ENCODE results near the gene UNC5B. TPM values are rescaled to one million over a fixed set of nuclear protein-coding genes. Genes with fewer than 3 reads are reported as not detected.

UNC5B gene
- total and polyA plus RNA-seq, 2 experiments from 2014 or later: 2.7 to 6.5 TPM

GRCh38 chr10:71278691-71279588 is 66.6 kb downstream of the UNC5B start:
- H4K20me1 ChIP-seq (ENCODE audit: insufficient read depth): no peaks in the 10 kb centered on the region
- H3K9me3 ChIP-seq (ENCODE audit: low read depth): no peaks in the 10 kb centered on the region
- no peaks in the 10 kb centered on the region for H3K79me2 ChIP-seq (ENCODE audit: insufficient read depth)
- no peak for TF ChIP-seq EZH2phosphoT487 (IDR thresholded peaks at IDR 0.05; ENCODE audit: insufficient read depth, low read depth)
- TF ChIP-seq EZH2 (IDR thresholded peaks at IDR 0.05; ENCODE audit: insufficient read depth, poor library complexity, severe bottlenecking): no peak
- H3F3A ChIP-seq (ENCODE audit: insufficient read depth): no peaks in the 10 kb centered on the region
- no peaks in the 10 kb centered on the region for H3K9me2 ChIP-seq (ENCODE audit: insufficient read depth)
- in situ Hi-C loops (cut with MboI): no loop called here
- no peak overlapping the region for H3K27ac ChIP-seq
- H3K9ac ChIP-seq: no peak overlapping the region
- 68 to 81% methylated on average over 19 of the region's 19 CpGs for WGBS, 2 experiments (ENCODE audit: low coverage in 1 of 2, low lambda C conversion rate in 2 of 2, missing lambda C conversion rate in 2 of 2)
- no peak overlapping the region for H3K4me2 ChIP-seq (ENCODE audit: unreplicated experiment)
- no peak overlapping the region for H3K4me3 ChIP-seq
- H3K4me1 ChIP-seq (ENCODE audit: insufficient read depth): no peaks in the 10 kb centered on the region
- H2AFZ ChIP-seq: no peak overlapping the region
- H3K36me3 ChIP-seq (ENCODE audit: low read depth): no peaks in the 10 kb centered on the region
- DNase-seq: no peak
- H3K27me3 ChIP-seq (replicated peaks; ENCODE audit: insufficient read depth): no peaks in the 10 kb centered on the region

GRCh38 chr10:71279590-71280170 is 67.3 kb downstream of the UNC5B start:
- H3K4me2 ChIP-seq (ENCODE audit: unreplicated experiment): no peak overlapping the region
- no peaks in the 10 kb centered on the region for H3F3A ChIP-seq (ENCODE audit: insufficient read depth)
- no peaks in the 10 kb centered on the region for H3K27me3 ChIP-seq (replicated peaks; ENCODE audit: insufficient read depth)
- no peak overlapping the region for H3K4me3 ChIP-seq
- H3K79me2 ChIP-seq (ENCODE audit: insufficient read depth): no peaks in the 10 kb centered on the region
- in situ Hi-C loops (cut with MboI): loop anchor here (10.0 kb wide), 1 partner anchor 355 kb away; no protein-coding TSS in a partner anchor
- no peaks in the 10 kb centered on the region for H4K20me1 ChIP-seq (ENCODE audit: insufficient read depth)
- H3K27ac ChIP-seq: no peak overlapping the region
- H3K9me2 ChIP-seq (ENCODE audit: insufficient read depth): no peaks in the 10 kb centered on the region
- H3K9ac ChIP-seq: no peak overlapping the region
- no peak overlapping the region for H2AFZ ChIP-seq
- TF ChIP-seq EZH2 (IDR thresholded peaks at IDR 0.05; ENCODE audit: insufficient read depth, poor library complexity, severe bottlenecking) (no peak), EZH2phosphoT487 (IDR thresholded peaks at IDR 0.05; ENCODE audit: insufficient read depth, low read depth) (no peak)
- no peaks in the 10 kb centered on the region for H3K36me3 ChIP-seq (ENCODE audit: low read depth)
- H3K4me1 ChIP-seq (ENCODE audit: insufficient read depth): no peaks in the 10 kb centered on the region
- 84 to 93% methylated on average over 19 to 22 of the region's 22 CpGs for WGBS, 2 experiments (ENCODE audit: low coverage in 1 of 2, low lambda C conversion rate in 2 of 2, missing lambda C conversion rate in 2 of 2)
- DNase-seq: no peak
- no peaks in the 10 kb centered on the region for H3K9me3 ChIP-seq (ENCODE audit: low read depth)

DNA sequence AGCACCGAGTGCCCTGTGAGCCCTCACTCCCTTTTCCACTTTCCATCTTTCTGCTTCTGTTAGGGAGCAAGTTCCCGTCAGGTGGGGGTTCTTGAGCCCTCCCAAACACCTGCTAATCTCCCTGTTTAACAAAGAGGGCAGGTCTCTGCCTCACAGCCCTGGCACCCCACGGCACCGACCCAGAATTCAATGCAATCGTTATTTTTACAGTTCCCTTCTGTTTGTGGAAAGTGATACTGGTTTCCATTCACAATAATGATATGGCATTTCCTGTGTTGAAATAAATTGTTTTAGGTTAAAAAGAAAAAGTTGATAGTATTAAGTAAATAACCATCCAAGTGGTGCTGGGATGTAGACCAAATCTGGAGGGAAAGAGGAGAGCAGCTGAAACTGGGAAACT is 67.8 kb downstream of the UNC5B start:
- Histone ChIP-seq H3K27ac (no peak overlapping the region), H3K36me3 (ENCODE audit: low read depth) (no peaks in the 10 kb centered on the region), H2AFZ (no peak overlapping the region), H3K27me3 (replicated peaks; ENCODE audit: insufficient read depth) (no peaks in the 10 kb centered on the region), H3F3A (ENCODE audit: insufficient read depth) (no peaks in the 10 kb centered on the region), H3K4me3 (no peak overlapping the region), H4K20me1 (ENCODE audit: insufficient read depth) (no peaks in the 10 kb centered on the region), H3K9me2 (ENCODE audit: insufficient read depth) (no peaks in the 10 kb centered on the region), H3K9me3 (ENCODE audit: low read depth) (no peaks in the 10 kb centered on the region), H3K4me2 (ENCODE audit: unreplicated experiment) (no peak overlapping the region), H3K4me1 (ENCODE audit: insufficient read depth) (no peaks in the 10 kb centered on the region), H3K79me2 (ENCODE audit: insufficient read depth) (no peaks in the 10 kb centered on the region), H3K9ac (no peak overlapping the region)
- TF ChIP-seq EZH2phosphoT487 (IDR thresholded peaks at IDR 0.05; ENCODE audit: insufficient read depth, low read depth): no peak
- WGBS, 2 experiments (ENCODE audit: low coverage in 1 of 2, low lambda C conversion rate in 2 of 2, missing lambda C conversion rate in 2 of 2): 83 to 86% methylated on average over 5 of the region's 5 CpGs
- in situ Hi-C loops (cut with MboI): loop anchor here (10.0 kb wide), 1 partner anchor 355 kb away; no protein-coding TSS in a partner anchor
- DNase-seq: no peak

DNA sequence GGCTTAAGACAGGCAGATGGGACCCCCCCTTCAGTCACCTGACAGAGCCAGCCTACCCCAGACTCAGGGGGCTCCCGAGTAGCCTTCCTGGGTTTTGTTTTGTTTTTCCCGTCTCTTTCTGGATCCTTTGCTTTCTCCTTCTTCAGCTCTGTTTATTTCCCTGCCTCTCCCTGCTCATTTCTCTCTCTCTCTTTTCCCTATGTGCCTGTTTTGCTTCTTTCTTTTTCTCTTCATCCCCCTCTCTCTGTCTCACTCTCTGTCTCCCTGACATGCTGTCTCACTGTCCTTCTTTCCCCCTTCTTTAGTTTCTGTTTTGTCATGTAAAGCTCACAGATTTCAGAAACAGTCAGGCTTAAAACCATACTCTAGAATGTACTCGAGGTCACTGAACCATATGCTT is 68.5 kb downstream of the UNC5B start:
- H3K4me2 ChIP-seq (ENCODE audit: unreplicated experiment): no peak overlapping the region
- no peaks in the 10 kb centered on the region for H3K4me1 ChIP-seq (ENCODE audit: insufficient read depth)
- H3K9me3 ChIP-seq (ENCODE audit: low read depth): no peaks in the 10 kb centered on the region
- no peak overlapping the region for H3K9ac ChIP-seq
- no peak overlapping the region for H3K4me3 ChIP-seq
- H3F3A ChIP-seq (ENCODE audit: insufficient read depth): no peaks in the 10 kb centered on the region
- no peaks in the 10 kb centered on the region for H3K27me3 ChIP-seq (replicated peaks; ENCODE audit: insufficient read depth)
- in situ Hi-C loops (cut with MboI): loop anchor here (10.0 kb wide), 1 partner anchor 356 kb away; no protein-coding TSS in a partner anchor
- TF ChIP-seq EZH2 (IDR thresholded peaks at IDR 0.05; ENCODE audit: insufficient read depth, poor library complexity, severe bottlenecking): no peak
- no peaks in the 10 kb centered on the region for H3K79me2 ChIP-seq (ENCODE audit: insufficient read depth)
- H4K20me1 ChIP-seq (ENCODE audit: insufficient read depth): no peaks in the 10 kb centered on the region
- H2AFZ ChIP-seq: no peak overlapping the region
- WGBS, 2 experiments (ENCODE audit: low coverage in 1 of 2, low lambda C conversion rate in 2 of 2, missing lambda C conversion rate in 2 of 2): 66 to 74% methylated on average over 3 of the region's 3 CpGs
- no peak for DNase-seq
- no peak overlapping the region for H3K27ac ChIP-seq
- H3K9me2 ChIP-seq (ENCODE audit: insufficient read depth): no peaks in the 10 kb centered on the region
- H3K36me3 ChIP-seq (ENCODE audit: low read depth): no peaks in the 10 kb centered on the region
